SK-N-SH (cell line): ENCODE results near the gene PDHX. TPM values are rescaled to one million over a fixed set of nuclear protein-coding genes. Genes with fewer than 3 reads are reported as not detected.

Experiments used
- CTCF ChIA-PET: fragments of 300-600, 350-600 bp; formaldehyde crosslinking; extraction: SDS; loops from one replicate; lab custom pipeline; 2021; lab: Yijun Ruan, JAX
- POLR2A ChIA-PET: fragments of 350-600 bp; sonication (Branson Sonifier 250); formaldehyde crosslinking; extraction: SDS; loops from one replicate; lab custom pipeline; 2020; ENCODE audit warnings: antibody characterized with exemption, inconsistent platforms; lab: Yijun Ruan, JAX
- DNase-seq: peaks from one replicate; pipeline ENCODE4 v3.0.0; 2012
- H2AFZ ChIP-seq: fragments of 200-600 bp; sonication (generic); 2 replicates; pipeline ENCODE4 v1.8.1; 2016; ENCODE audit warnings: antibody characterized with exemption, mild to moderate bottlenecking, low read depth
- H3F3A ChIP-seq: fragments of 200-600 bp; sonication (generic); replicated peaks from 2 replicates; pipeline ENCODE3; 2016; ENCODE audit warnings: antibody characterized with exemption, mild to moderate bottlenecking; ENCODE audit not compliant: insufficient read depth
- H3K27ac ChIP-seq, 2 experiments: fragments of 200-500 bp in 1 of 2; fragments of 200-600 bp in 1 of 2; sonication (Bioruptor generic) in 1 of 2; sonication (generic), shearing (Covaris generic) in 1 of 2; 2 replicates each; pipeline versions ENCODE4 v1.5.1 to v1.6.1; 2014 to 2016; ENCODE audit warnings: low read depth in 2 of 2, inconsistent platforms in 1 of 2, low read length in 1 of 2, mild to moderate bottlenecking in 1 of 2, mixed read lengths in 1 of 2
- H3K27me3 ChIP-seq: fragments of 200-600 bp; sonication (generic), shearing (Covaris generic); 2 replicates; pipeline ENCODE4 v1.6.1; 2016; ENCODE audit warnings: mixed run types; ENCODE audit not compliant: insufficient read depth
- H3K36me3 ChIP-seq, 2 experiments: fragments of 200-500 bp in 1 of 2; fragments of 200-600 bp in 1 of 2; sonication (Bioruptor generic) in 1 of 2; sonication (generic) in 1 of 2; replicated peaks in 1 of 2; 2 replicates each; pipeline versions ENCODE3 to v1.5.1; 2014 to 2016; ENCODE audit warnings: low read length in 1 of 2, mild to moderate bottlenecking in 1 of 2; ENCODE audit not compliant: insufficient read depth in 2 of 2, control insufficient read depth in 1 of 2
- H3K4me1 ChIP-seq, 2 experiments: fragments of 200-500 bp in 1 of 2; fragments of 200-600 bp in 1 of 2; sonication (Bioruptor generic) in 1 of 2; sonication (generic), shearing (Covaris generic) in 1 of 2; 2 replicates each; pipeline versions ENCODE4 v1.5.1 to v1.6.1; 2014 to 2016; ENCODE audit warnings: low read depth in 1 of 2, low read length in 1 of 2, mixed run types in 1 of 2; ENCODE audit not compliant: insufficient read depth in 2 of 2, control insufficient read depth in 1 of 2
- H3K4me2 ChIP-seq: fragments of 200-600 bp; sonication (generic), shearing (Covaris generic); 2 replicates; pipeline ENCODE4 v1.6.1; 2017; ENCODE audit warnings: mixed run types
- H3K4me3 ChIP-seq, 2 experiments: fragments of 200-500 bp in 1 of 2; fragments of 200-600 bp in 1 of 2; sonication (Bioruptor generic) in 1 of 2; sonication (generic), shearing (Covaris generic) in 1 of 2; 2 replicates each; pipeline versions ENCODE4 v1.5.1 to v1.8.1; 2014 to 2016; ENCODE audit warnings: low read depth in 2 of 2, inconsistent platforms in 1 of 2, low read length in 1 of 2, mild to moderate bottlenecking in 1 of 2, mixed read lengths in 1 of 2, moderate library complexity in 1 of 2
- H3K79me2 ChIP-seq: fragments of 200-600 bp; sonication (generic); 2 replicates; pipeline ENCODE4 v1.8.1; 2017; ENCODE audit warnings: mild to moderate bottlenecking; ENCODE audit not compliant: insufficient read depth
- H3K9ac ChIP-seq: fragments of 200-600 bp; sonication (generic); 2 replicates; pipeline ENCODE4 v1.6.1; 2017; ENCODE audit warnings: mixed run types
- H3K9me2 ChIP-seq: fragments of 200-600 bp; sonication (generic); 2 replicates; pipeline ENCODE4 v1.6.1; 2017; ENCODE audit warnings: mixed run types
- H3K9me3 ChIP-seq: fragments of 200-600 bp; sonication (generic); 2 replicates; pipeline ENCODE4 v1.6.1; 2017; ENCODE audit warnings: mixed run types, mild to moderate bottlenecking, moderate library complexity
- H4K20me1 ChIP-seq: fragments of 200-600 bp; sonication (generic); 2 replicates; pipeline ENCODE4 v1.6.1; 2017; ENCODE audit warnings: mild to moderate bottlenecking, mixed run types; ENCODE audit not compliant: insufficient read depth
- EZH2phosphoT487 ChIP-seq: fragments of 200-600 bp; sonication (generic); IDR thresholded peaks from 2 replicates; pipeline ENCODE4 v1.6.1; 2017; ENCODE audit warnings: low read depth, mixed run types, mild to moderate bottlenecking, antibody characterized with exemption, moderate library complexity, borderline replicate concordance
- FOSL2 ChIP-seq: IDR thresholded peaks from 2 replicates; pipeline ENCODE4 v1.4.0; 2012; ENCODE audit warnings: low read depth, mild to moderate bottlenecking, moderate library complexity, borderline replicate concordance
- FOXJ3 ChIP-seq: sonication (generic); formaldehyde crosslinking; IDR thresholded peaks from 2 replicates; pipeline ENCODE4 v1.5.1; 2020; ENCODE audit warnings: mild to moderate bottlenecking, missing genetic modification reagents
- GABPA ChIP-seq: IDR thresholded peaks from 2 replicates; pipeline ENCODE4 v1.4.0; 2012; ENCODE audit warnings: low read depth, mild to moderate bottlenecking
- MEF2A ChIP-seq: IDR thresholded peaks from 2 replicates; pipeline ENCODE4 v1.4.0; 2012; ENCODE audit warnings: low read depth, borderline replicate concordance
- NRF1 ChIP-seq: IDR thresholded peaks from 2 replicates; pipeline ENCODE4 v1.6.1; 2012; ENCODE audit warnings: low read depth, mild to moderate bottlenecking, low read length
- POLR2AphosphoS5 ChIP-seq: IDR thresholded peaks from 2 replicates; pipeline ENCODE4 v1.6.1; 2012; ENCODE audit warnings: low read depth, low read length
- RCOR1 ChIP-seq: fragments of 150-350 bp; IDR thresholded peaks from 2 replicates; pipeline ENCODE4 v1.6.1; 2017; ENCODE audit warnings: antibody characterized with exemption, low read length
- RFX5 ChIP-seq: IDR thresholded peaks from 2 replicates; pipeline ENCODE4 v1.6.1; 2012; ENCODE audit warnings: mild to moderate bottlenecking, improper control_type of control experiment, low read length
- TAF1 ChIP-seq: IDR thresholded peaks from 2 replicates; pipeline ENCODE4 v1.6.1; 2012; ENCODE audit warnings: low read depth, mild to moderate bottlenecking, low read length, moderate library complexity, borderline replicate concordance
- TCF12 ChIP-seq: IDR thresholded peaks from 2 replicates; pipeline ENCODE4 v1.4.0; 2012
- WGBS: methylation state at CpG from one replicate; pipeline ENCODE4 v1.1.6; 2017; ENCODE audit warnings: low lambda C conversion rate; 5-methylcytosine and 5-hydroxymethylcytosine counted together
- polyA plus RNA-seq, 3 experiments: library from polyadenylated mRNA; depleted of rRNA; stranded (reverse); fragments of >200 nt; gene quantifications; 2 replicates each; pipeline ENCODE4 v1.2.3, GENCODE V29; 2012
- TF ChIP-seq, protein P1 (sequence below): IDR thresholded peaks from 2 replicates; pipeline ENCODE4; 2012
- TF ChIP-seq, protein P2 (sequence below): fragments of 150-350 bp; IDR thresholded peaks from 2 replicates; pipeline ENCODE4 v1.6.1; 2017; ENCODE audit warnings: antibody characterized with exemption, low read length, low read depth, borderline replicate concordance
- TF ChIP-seq, protein P3 (sequence below): IDR thresholded peaks from 2 replicates; pipeline ENCODE4 v1.6.1; 2012; ENCODE audit warnings: mild to moderate bottlenecking, low read depth, low read length, moderate library complexity
- TF ChIP-seq, protein P4 (sequence below): IDR thresholded peaks from 2 replicates; pipeline ENCODE4 v1.4.0; 2012; ENCODE audit warnings: low read depth, borderline replicate concordance
- TF ChIP-seq, protein P5 (sequence below): fragments of 150-350 bp; IDR thresholded peaks from 2 replicates; pipeline ENCODE4 v1.6.1; 2016; ENCODE audit warnings: mild to moderate bottlenecking, low read depth, low read length
- TF ChIP-seq, protein P6 (sequence below): IDR thresholded peaks from 2 replicates; pipeline ENCODE4 v1.4.0; 2012; ENCODE audit warnings: low read depth

The PDHX gene
- polyA plus RNA-seq, 1 of the 3 experiments (the other 2 are of a cell fraction) = 14.8 TPM

DNA sequence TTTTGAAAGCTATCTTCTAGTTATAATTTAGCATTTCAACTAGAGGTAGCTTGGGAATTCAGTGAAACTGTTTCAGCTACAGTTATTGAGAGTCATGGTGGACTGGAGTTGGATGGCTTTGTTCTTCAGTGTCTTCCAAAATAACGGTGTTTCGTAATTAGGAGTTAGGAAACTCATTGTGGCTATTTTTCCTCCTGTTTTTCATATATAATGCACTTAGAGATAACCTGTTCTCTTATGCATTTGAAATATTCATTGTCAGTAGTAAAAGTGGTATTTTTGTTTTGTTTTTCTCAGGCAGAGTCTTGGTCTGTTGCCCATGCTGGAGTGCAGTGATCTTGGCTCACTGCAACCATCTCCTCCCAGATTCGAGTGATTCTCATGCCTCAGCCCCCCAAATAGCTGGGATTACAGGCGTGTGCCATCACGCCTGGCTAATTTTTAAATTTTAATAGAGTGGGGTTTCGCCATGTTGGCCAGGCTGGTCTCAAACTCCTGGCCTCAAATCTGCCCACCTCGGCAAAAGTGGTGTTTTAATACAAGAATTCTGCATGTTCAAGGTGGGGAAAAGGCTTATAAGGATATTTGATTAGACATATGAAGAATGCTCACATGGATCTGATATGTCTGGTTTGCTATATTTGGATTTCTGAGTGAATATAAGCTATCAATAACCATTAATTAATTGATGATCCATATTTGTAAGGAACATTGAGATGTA is 12.7 kb downstream of the PDHX start:
- 94% methylated on average over 7 of the region's 7 CpGs for WGBS
- ChIA-PET POLR2A (no interaction called here), CTCF (interaction anchor here (0.9 to 6.8 kb wide), 9 partner anchors 9 to 483 kb away, joined by 3 to 92 read pairs (median 5); no protein-coding TSS in a partner anchor)
- H3K4me2 ChIP-seq = no peak overlapping the region
- H3K27me3 ChIP-seq = no peaks in the 10 kb centered on the region
- no peaks in the 10 kb centered on the region for H3K9me3 ChIP-seq
- TF ChIP-seq TCF12 = no peak
- no peak for TF ChIP-seq FOXJ3 (CRISPR knock-in tag)
- TF ChIP-seq, protein P1, sequence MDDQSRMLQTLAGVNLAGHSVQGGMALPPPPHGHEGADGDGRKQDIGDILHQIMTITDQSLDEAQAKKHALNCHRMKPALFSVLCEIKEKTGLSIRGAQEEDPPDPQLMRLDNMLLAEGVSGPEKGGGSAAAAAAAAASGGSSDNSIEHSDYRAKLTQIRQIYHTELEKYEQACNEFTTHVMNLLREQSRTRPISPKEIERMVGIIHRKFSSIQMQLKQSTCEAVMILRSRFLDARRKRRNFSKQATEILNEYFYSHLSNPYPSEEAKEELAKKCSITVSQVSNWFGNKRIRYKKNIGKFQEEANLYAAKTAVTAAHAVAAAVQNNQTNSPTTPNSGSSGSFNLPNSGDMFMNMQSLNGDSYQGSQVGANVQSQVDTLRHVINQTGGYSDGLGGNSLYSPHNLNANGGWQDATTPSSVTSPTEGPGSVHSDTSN = no peak
- TF ChIP-seq RFX5 = no peak
- TF ChIP-seq, protein P2, sequence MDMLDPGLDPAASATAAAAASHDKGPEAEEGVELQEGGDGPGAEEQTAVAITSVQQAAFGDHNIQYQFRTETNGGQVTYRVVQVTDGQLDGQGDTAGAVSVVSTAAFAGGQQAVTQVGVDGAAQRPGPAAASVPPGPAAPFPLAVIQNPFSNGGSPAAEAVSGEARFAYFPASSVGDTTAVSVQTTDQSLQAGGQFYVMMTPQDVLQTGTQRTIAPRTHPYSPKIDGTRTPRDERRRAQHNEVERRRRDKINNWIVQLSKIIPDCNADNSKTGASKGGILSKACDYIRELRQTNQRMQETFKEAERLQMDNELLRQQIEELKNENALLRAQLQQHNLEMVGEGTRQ = no peak
- TF ChIP-seq, protein P3, sequence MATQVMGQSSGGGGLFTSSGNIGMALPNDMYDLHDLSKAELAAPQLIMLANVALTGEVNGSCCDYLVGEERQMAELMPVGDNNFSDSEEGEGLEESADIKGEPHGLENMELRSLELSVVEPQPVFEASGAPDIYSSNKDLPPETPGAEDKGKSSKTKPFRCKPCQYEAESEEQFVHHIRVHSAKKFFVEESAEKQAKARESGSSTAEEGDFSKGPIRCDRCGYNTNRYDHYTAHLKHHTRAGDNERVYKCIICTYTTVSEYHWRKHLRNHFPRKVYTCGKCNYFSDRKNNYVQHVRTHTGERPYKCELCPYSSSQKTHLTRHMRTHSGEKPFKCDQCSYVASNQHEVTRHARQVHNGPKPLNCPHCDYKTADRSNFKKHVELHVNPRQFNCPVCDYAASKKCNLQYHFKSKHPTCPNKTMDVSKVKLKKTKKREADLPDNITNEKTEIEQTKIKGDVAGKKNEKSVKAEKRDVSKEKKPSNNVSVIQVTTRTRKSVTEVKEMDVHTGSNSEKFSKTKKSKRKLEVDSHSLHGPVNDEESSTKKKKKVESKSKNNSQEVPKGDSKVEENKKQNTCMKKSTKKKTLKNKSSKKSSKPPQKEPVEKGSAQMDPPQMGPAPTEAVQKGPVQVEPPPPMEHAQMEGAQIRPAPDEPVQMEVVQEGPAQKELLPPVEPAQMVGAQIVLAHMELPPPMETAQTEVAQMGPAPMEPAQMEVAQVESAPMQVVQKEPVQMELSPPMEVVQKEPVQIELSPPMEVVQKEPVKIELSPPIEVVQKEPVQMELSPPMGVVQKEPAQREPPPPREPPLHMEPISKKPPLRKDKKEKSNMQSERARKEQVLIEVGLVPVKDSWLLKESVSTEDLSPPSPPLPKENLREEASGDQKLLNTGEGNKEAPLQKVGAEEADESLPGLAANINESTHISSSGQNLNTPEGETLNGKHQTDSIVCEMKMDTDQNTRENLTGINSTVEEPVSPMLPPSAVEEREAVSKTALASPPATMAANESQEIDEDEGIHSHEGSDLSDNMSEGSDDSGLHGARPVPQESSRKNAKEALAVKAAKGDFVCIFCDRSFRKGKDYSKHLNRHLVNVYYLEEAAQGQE = no peak
- no peak for TF ChIP-seq FOSL2
- TF ChIP-seq, protein P4, sequence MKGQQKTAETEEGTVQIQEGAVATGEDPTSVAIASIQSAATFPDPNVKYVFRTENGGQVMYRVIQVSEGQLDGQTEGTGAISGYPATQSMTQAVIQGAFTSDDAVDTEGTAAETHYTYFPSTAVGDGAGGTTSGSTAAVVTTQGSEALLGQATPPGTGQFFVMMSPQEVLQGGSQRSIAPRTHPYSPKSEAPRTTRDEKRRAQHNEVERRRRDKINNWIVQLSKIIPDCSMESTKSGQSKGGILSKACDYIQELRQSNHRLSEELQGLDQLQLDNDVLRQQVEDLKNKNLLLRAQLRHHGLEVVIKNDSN = no peak
- TF ChIP-seq POLR2AphosphoS5 = no peak
- no peak for TF ChIP-seq EZH2phosphoT487
- TF ChIP-seq GABPA = no peak
- TF ChIP-seq, protein P5, sequence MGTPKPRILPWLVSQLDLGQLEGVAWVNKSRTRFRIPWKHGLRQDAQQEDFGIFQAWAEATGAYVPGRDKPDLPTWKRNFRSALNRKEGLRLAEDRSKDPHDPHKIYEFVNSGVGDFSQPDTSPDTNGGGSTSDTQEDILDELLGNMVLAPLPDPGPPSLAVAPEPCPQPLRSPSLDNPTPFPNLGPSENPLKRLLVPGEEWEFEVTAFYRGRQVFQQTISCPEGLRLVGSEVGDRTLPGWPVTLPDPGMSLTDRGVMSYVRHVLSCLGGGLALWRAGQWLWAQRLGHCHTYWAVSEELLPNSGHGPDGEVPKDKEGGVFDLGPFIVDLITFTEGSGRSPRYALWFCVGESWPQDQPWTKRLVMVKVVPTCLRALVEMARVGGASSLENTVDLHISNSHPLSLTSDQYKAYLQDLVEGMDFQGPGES = no peak
- no peak for TF ChIP-seq MEF2A
- no peak for TF ChIP-seq RCOR1
- no peak for TF ChIP-seq NRF1
- TF ChIP-seq, protein P6, sequence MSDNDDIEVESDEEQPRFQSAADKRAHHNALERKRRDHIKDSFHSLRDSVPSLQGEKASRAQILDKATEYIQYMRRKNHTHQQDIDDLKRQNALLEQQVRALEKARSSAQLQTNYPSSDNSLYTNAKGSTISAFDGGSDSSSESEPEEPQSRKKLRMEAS = no peak
- TF ChIP-seq TAF1 = no peak
- no peak overlapping the region for H3K27ac ChIP-seq
- H3K36me3 ChIP-seq = peaks cover 16 to 30% of the 10 kb centered on the region in 2 experiments
- no peaks in the 10 kb centered on the region for H3K9me2 ChIP-seq
- H4K20me1 ChIP-seq = no peaks in the 10 kb centered on the region
- no peak overlapping the region for H3K9ac ChIP-seq
- peaks cover 71% of the 10 kb centered on the region for H3K79me2 ChIP-seq
- peaks cover 20% of the 10 kb centered on the region for H3F3A ChIP-seq
- DNase-seq = no peak
- H2AFZ ChIP-seq = no peak overlapping the region
- peaks cover 11 to 30% of the 10 kb centered on the region in 2 experiments; a peak in 2 of 4 replicates for H3K4me1 ChIP-seq
- no peak overlapping the region for H3K4me3 ChIP-seq
